Body of pancreas (tissue), 4 donors: ENCODE results near the gene SARS1.
A peak's percentile ranks its signal among the peaks of the same experiment; 100 is the strongest.

Experiments used
- CTCF ChIP-seq, 7 experiments: fragments of 450-650 bp in 4 of 7; fragments of 200-600 bp in 3 of 7; sonication (generic) in 3 of 7; IDR thresholded peaks; one replicate each; pipeline ENCODE4 v1.5.1; 2016 to 2019; ENCODE audit warnings: antibody characterized with exemption in 7 of 7
- POLR2A ChIP-seq, 3 donors: fragments of 450-650 bp; IDR thresholded peaks; one replicate each; pipeline ENCODE4 v1.6.1; 2016; ENCODE audit warnings: antibody characterized with exemption in 3 of 3, mild to moderate bottlenecking in 2 of 3

GRCh38 chr1:109213824-109214693 is at the start of gene SARS1:
- TF ChIP-seq CTCF (IDR thresholded peaks at IDR 0.05) = no peak
- peak; percentile 63 to 87 (median 81) for TF ChIP-seq POLR2A (IDR thresholded peaks at IDR 0.05)
